Fibroblast of lung (primary cell): ENCODE results near the gene AKAP7.
"Not testable (repeated sequence)": the region's sequence is repeated elsewhere in the genome, so short reads cannot be mapped to it uniquely, and the experiment has no call there.

ENCODE experiments used
- EZH2 ChIP-seq: IDR thresholded peaks from 2 replicates; pipeline ENCODE4 v1.5.1; 2012; ENCODE audit warnings: low read length, control low read depth, mild to moderate bottlenecking; ENCODE audit errors: missing control alignments
- TF ChIP-seq, protein P1 (sequence below), 2 donors: IDR thresholded peaks in 1 of 2; conservative IDR thresholded peaks in 1 of 2; 1 replicate in 1 of 2; 2 replicates in 1 of 2; pipeline ENCODE4 v1.5.1; 2011 to 2012; ENCODE audit warnings: low read length in 2 of 2, control low read depth in 1 of 2, inconsistent platforms in 1 of 2, low read depth in 1 of 2, mild to moderate bottlenecking in 1 of 2

DNA sequence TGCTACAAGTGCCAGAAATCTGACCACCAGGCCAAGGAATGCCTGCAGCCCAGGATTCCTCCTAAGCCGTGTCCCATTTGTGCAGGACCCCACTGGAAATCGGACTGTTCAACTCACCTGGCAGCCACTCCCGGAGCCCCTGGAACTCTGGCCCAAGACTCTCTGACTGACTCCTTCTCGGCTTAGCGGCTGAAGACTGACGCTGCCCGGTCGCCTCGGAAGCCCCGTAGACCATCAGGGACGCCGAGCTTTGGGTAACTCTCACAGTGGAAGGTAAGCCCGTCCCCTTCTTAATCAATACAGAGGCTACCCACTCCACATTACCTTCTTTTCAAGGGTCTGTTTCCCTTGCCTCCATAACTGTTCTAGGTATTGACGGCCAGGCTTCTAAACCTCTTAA, 190.4 kb downstream of the AKAP7 start:
- TF ChIP-seq, protein P1, sequence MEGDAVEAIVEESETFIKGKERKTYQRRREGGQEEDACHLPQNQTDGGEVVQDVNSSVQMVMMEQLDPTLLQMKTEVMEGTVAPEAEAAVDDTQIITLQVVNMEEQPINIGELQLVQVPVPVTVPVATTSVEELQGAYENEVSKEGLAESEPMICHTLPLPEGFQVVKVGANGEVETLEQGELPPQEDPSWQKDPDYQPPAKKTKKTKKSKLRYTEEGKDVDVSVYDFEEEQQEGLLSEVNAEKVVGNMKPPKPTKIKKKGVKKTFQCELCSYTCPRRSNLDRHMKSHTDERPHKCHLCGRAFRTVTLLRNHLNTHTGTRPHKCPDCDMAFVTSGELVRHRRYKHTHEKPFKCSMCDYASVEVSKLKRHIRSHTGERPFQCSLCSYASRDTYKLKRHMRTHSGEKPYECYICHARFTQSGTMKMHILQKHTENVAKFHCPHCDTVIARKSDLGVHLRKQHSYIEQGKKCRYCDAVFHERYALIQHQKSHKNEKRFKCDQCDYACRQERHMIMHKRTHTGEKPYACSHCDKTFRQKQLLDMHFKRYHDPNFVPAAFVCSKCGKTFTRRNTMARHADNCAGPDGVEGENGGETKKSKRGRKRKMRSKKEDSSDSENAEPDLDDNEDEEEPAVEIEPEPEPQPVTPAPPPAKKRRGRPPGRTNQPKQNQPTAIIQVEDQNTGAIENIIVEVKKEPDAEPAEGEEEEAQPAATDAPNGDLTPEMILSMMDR (conservative IDR thresholded peaks at IDR 0.05 in 1 of 2, IDR thresholded peaks at IDR 0.05 in 1 of 2; ENCODE audit: low read depth in 1 of 2, low read length in 2 of 2) = not testable (repeated sequence)
- not testable (repeated sequence) for TF ChIP-seq EZH2
